ENCODE measurements around the gene ALDH1L1. TPM values are rescaled to one million over a fixed set of nuclear protein-coding genes. Genes with fewer than 3 reads are reported as not detected.

ALDH1L1 gene
- polyA plus RNA-seq, 2 donors = 3.6 to 5.0 TPM

DNA sequence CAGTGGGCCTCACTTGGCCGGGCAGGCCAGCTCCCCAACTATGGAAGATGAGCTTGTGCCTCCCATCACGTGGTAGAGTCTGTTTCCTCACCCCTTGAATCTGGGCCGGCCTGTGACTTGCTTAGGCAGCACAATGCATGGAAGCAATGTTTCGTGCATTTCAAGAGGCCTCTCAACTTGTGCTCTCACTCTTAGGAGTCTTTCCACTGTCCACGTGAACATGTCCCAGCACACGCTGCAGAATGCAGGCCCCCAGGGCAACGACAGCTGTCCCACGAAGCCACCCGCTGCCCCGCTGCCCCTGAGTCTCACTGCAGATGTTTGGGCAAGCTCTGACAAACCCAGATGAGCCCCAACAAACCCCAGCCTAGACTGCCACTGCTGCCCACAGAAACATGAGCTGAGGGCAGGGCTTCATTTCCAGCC, 69.2 kb downstream of the ALDH1L1 start:
- 67 to 75% methylated on average over 10 of the region's 10 CpGs for WGBS, 2 donors
- Histone ChIP-seq H3K4me3 (ENCODE audit: low read depth in 1 of 2, low read length in 2 of 2) (no peak overlapping the region), H3K27ac (ENCODE audit: low read depth in 2 of 2, low read length in 1 of 2) (no peak overlapping the region), H3K9me3 (ENCODE audit: control insufficient read depth in 2 of 2, insufficient read depth in 1 of 2, low read depth in 1 of 2, low read length in 1 of 2) (no peaks in the 10 kb centered on the region), H3K4me1 (ENCODE audit: control insufficient read depth in 2 of 2, insufficient read depth in 2 of 2, low read length in 1 of 2) (no peaks in the 10 kb centered on the region), H3K36me3 (ENCODE audit: control insufficient read depth in 2 of 2, insufficient read depth in 2 of 2, low read length in 1 of 2) (no peaks in the 10 kb centered on the region), H3K27me3 (ENCODE audit: control insufficient read depth in 1 of 2, insufficient read depth in 2 of 2, low read length in 2 of 2) (no peaks in the 10 kb centered on the region)

DNA sequence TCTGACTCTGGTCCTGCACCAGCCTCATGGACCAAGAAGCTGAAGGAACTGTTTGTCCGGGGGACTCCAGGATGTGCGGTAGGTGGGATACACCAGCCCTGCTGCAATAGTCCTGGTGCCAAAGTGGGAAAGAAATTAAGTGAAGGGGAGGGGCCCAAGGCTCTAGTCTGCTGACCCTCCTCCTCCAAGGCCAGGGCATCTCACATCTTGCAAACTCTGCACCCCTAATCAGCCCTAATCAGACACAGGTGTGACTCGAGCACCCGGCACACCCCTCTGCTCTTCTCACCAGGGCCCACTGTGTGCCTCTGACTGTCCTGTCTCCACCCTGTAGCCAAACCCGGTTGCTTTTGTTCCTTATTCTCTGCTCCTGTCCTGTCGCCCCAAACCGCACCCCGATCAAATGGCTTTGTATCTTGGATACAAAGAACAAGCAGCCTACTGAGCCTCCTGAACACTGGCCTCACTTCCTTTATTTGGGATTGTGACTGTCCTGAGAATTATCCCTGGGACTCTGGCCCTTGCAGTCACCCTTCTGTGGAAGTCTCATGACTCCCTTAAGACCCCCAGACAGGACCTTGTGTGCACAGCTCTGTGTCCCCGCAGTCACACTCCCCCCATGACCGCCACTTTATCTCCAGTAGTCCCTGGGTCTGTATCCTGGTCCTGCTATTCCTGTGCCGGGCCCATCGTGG, 69.8 kb downstream of the ALDH1L1 start:
- no peak overlapping the region for H3K27ac ChIP-seq (ENCODE audit: low read depth in 2 of 2, low read length in 1 of 2)
- H3K27me3 ChIP-seq (ENCODE audit: control insufficient read depth in 1 of 2, insufficient read depth in 2 of 2, low read length in 2 of 2) = no peaks in the 10 kb centered on the region
- H3K36me3 ChIP-seq (ENCODE audit: control insufficient read depth in 2 of 2, insufficient read depth in 2 of 2, low read length in 1 of 2) = no peaks in the 10 kb centered on the region
- 86 to 90% methylated on average over 12 of the region's 12 CpGs for WGBS, 2 donors
- no peak overlapping the region for H3K4me3 ChIP-seq (ENCODE audit: low read depth in 1 of 2, low read length in 2 of 2)
- no peaks in the 10 kb centered on the region for H3K4me1 ChIP-seq (ENCODE audit: control insufficient read depth in 2 of 2, insufficient read depth in 2 of 2, low read length in 1 of 2)
- no peaks in the 10 kb centered on the region for H3K9me3 ChIP-seq (ENCODE audit: control insufficient read depth in 2 of 2, insufficient read depth in 1 of 2, low read depth in 1 of 2, low read length in 1 of 2)

DNA sequence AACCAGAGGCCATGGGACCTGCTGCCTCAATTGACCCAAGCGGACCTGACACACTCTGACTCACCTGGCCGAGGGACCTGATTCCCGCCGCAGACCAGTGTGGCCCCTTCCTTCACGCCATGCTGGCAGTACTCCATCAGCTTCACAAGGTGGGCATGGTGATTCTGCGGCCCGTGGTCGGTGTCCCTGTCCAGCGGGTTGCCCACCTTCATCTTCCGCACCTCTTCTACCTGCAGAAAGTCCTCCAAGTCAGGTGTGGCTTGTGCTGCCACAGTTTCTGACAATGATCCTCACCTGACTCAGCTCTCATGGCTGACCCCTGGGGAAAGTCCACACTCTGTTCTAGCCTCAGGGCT, 70.5 kb downstream of the ALDH1L1 start:
- Histone ChIP-seq H3K27ac (ENCODE audit: low read depth in 2 of 2, low read length in 1 of 2) (no peak overlapping the region), H3K4me3 (ENCODE audit: low read depth in 1 of 2, low read length in 2 of 2) (no peak overlapping the region), H3K27me3 (ENCODE audit: control insufficient read depth in 1 of 2, insufficient read depth in 2 of 2, low read length in 2 of 2) (no peaks in the 10 kb centered on the region), H3K9me3 (ENCODE audit: control insufficient read depth in 2 of 2, insufficient read depth in 1 of 2, low read depth in 1 of 2, low read length in 1 of 2) (no peaks in the 10 kb centered on the region), H3K4me1 (ENCODE audit: control insufficient read depth in 2 of 2, insufficient read depth in 2 of 2, low read length in 1 of 2) (no peaks in the 10 kb centered on the region), H3K36me3 (ENCODE audit: control insufficient read depth in 2 of 2, insufficient read depth in 2 of 2, low read length in 1 of 2) (no peaks in the 10 kb centered on the region)
- 94 to 98% methylated on average over 10 of the region's 10 CpGs for WGBS, 2 donors

DNA sequence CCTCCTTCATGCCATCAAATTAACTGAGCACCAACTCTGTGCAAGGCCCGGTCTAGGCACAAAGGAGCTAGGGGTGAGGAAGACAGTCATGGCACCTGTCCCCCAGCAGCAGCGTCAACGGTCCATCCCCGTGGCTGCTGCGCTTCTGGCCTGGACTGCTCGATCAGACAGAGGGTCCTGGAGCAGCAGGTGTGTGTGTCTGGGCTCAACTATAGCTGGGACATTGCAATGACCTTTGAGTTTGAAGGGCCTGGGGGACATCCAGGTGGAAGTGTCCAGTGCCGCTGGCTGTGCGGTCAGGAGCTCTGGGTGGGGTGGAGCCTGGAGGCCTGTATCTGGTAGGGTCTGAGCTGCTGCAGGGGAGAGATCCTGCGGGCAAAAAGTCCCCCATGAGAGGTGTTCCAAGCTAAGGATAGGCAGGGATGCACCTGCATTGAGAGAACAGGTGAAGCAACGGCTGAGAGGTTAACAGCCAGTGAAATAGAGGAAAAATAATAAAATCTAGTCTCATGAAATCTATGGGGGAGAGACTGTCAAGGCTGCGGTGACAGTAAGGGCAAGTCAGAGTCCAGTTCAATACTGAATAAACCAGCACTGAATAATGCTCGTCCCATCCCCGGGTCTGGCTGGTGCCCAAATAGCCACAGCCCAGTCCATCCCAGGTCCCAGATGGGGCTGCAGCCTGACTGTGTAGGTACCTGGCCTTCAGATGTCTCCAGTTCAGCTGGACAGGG, 71.1 kb downstream of the ALDH1L1 start:
- Histone ChIP-seq H3K36me3 (ENCODE audit: control insufficient read depth in 2 of 2, insufficient read depth in 2 of 2, low read length in 1 of 2) (no peaks in the 10 kb centered on the region), H3K27ac (ENCODE audit: low read depth in 2 of 2, low read length in 1 of 2) (no peak overlapping the region), H3K27me3 (ENCODE audit: control insufficient read depth in 1 of 2, insufficient read depth in 2 of 2, low read length in 2 of 2) (no peaks in the 10 kb centered on the region), H3K4me1 (ENCODE audit: control insufficient read depth in 2 of 2, insufficient read depth in 2 of 2, low read length in 1 of 2) (peaks cover 0 to 2% of the 10 kb centered on the region in 2 donors), H3K9me3 (ENCODE audit: control insufficient read depth in 2 of 2, insufficient read depth in 1 of 2, low read depth in 1 of 2, low read length in 1 of 2) (no peaks in the 10 kb centered on the region), H3K4me3 (ENCODE audit: low read depth in 1 of 2, low read length in 2 of 2) (no peak overlapping the region)
- WGBS, 2 donors = 88 to 90% methylated on average over 13 of the region's 13 CpGs

DNA sequence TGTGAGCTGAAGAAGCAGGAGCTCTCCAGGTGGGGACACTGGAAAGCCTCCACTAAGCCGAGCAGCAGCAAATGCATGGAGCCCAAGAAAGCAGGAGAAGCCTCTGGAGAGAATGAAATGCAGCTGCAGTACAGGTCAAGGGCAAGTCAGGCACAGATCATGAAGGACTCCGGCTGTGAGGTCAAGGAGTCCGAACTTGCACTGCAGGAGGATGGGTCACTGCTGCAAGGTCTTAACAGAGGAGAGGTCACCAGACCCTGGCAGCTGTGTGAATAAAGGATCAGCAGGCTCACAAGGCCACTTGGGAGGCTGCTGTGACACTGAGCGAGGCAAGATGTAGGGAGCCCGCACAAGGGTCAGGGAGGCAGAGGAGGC, 71.7 kb downstream of the ALDH1L1 start:
- Histone ChIP-seq H3K9me3 (ENCODE audit: control insufficient read depth in 2 of 2, insufficient read depth in 1 of 2, low read depth in 1 of 2, low read length in 1 of 2) (no peaks in the 10 kb centered on the region), H3K4me1 (ENCODE audit: control insufficient read depth in 2 of 2, insufficient read depth in 2 of 2, low read length in 1 of 2) (peaks cover 0 to 3% of the 10 kb centered on the region in 2 donors), H3K27ac (ENCODE audit: low read depth in 2 of 2, low read length in 1 of 2) (no peak overlapping the region), H3K27me3 (ENCODE audit: control insufficient read depth in 1 of 2, insufficient read depth in 2 of 2, low read length in 2 of 2) (no peaks in the 10 kb centered on the region), H3K4me3 (ENCODE audit: low read depth in 1 of 2, low read length in 2 of 2) (no peak overlapping the region), H3K36me3 (ENCODE audit: control insufficient read depth in 2 of 2, insufficient read depth in 2 of 2, low read length in 1 of 2) (no peaks in the 10 kb centered on the region)
- 84 to 93% methylated on average over 5 of the region's 5 CpGs for WGBS, 2 donors

DNA sequence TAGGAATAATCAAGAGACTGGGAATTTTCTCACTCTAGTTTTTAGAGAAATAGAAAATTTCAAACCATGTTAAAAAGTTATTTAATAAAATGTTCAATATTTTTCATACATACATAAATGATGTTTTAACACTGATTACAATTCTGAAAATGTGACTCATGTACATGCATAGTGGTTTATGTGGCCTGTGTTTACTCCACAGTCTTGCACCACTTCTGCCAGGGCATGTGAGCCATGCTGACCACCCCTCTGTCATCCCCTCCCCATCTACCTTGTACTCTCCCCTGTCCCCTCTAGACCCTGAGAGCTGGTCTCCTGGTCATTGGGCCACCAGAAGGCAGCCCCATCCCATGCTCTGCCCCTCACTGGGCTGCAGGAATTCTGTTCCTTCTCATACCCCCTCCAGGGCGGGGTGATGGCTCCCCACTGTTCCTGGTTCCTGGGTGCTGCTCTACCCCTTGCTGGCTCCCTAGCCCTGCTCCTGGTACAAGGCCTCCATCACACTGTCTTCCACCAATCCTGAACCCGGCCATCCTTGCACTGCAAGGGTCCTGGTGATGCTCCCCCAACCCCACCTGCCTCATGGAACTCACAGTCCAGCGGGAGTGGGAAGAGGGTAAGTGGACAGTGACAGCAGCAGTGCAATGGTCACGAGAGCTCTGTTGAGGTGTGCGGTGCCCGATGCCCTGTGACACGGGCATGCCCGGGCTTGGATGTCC, 72.3 kb downstream of the ALDH1L1 start:
- H3K36me3 ChIP-seq (ENCODE audit: control insufficient read depth in 2 of 2, insufficient read depth in 2 of 2, low read length in 1 of 2) = no peaks in the 10 kb centered on the region

DNA sequence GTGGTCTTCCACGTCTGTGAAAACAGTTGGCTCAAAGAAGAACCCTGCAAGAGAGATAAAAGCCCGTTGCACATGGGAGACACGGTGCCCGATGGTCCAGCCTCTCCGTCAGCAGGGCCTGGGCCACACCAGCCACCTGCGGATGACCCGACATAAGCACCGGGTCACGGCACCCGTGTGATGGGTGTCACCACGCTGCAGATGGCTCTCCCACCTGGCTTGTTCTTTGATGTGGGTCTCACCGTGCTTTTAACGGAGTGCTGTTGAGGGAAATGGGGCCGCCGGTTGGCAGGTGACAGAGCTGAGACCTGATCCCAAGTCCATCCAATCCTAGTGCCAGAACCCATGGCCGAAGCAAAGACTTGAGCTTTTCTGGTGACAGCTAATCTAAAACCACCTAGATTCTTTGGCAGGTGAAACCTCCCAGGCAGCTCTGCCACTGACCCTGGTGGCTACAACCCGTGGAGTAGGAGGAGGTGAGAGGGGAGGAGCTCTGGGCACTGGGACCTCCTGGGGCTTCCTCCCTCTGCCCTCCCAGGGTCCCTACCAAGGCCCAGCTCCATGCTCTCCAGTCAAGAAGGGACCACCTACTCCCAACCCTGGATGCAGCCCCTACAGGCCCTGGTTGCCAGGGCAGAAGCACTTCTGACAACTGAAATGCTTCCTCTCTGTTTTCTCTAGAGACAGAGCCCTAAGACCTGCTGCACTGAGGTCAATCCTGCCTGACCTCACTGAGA, 73.0 kb downstream of the ALDH1L1 start:
- H3K27ac ChIP-seq (ENCODE audit: low read depth in 2 of 2, low read length in 1 of 2) = no peak overlapping the region
- no peaks in the 10 kb centered on the region for H3K36me3 ChIP-seq (ENCODE audit: control insufficient read depth in 2 of 2, insufficient read depth in 2 of 2, low read length in 1 of 2)
- no peaks in the 10 kb centered on the region for H3K9me3 ChIP-seq (ENCODE audit: control insufficient read depth in 2 of 2, insufficient read depth in 1 of 2, low read depth in 1 of 2, low read length in 1 of 2)
- WGBS, 2 donors = 83 to 90% methylated on average over 17 of the region's 17 CpGs
- H3K4me1 ChIP-seq (ENCODE audit: control insufficient read depth in 2 of 2, insufficient read depth in 2 of 2, low read length in 1 of 2) = peaks cover 3 to 5% of the 10 kb centered on the region in 2 donors
- no peaks in the 10 kb centered on the region for H3K27me3 ChIP-seq (ENCODE audit: control insufficient read depth in 1 of 2, insufficient read depth in 2 of 2, low read length in 2 of 2)
- H3K4me3 ChIP-seq (ENCODE audit: low read depth in 1 of 2, low read length in 2 of 2) = no peak overlapping the region

More for the DNA sequence above, 72.3 kb downstream of the ALDH1L1 start:
- no peaks in the 10 kb centered on the region for H3K27me3 ChIP-seq (ENCODE audit: control insufficient read depth in 1 of 2, insufficient read depth in 2 of 2, low read length in 2 of 2)
- H3K4me1 ChIP-seq (ENCODE audit: control insufficient read depth in 2 of 2, insufficient read depth in 2 of 2, low read length in 1 of 2) = peaks cover 0 to 3% of the 10 kb centered on the region in 2 donors
- no peak overlapping the region for H3K4me3 ChIP-seq (ENCODE audit: low read depth in 1 of 2, low read length in 2 of 2)
- no peaks in the 10 kb centered on the region for H3K9me3 ChIP-seq (ENCODE audit: control insufficient read depth in 2 of 2, insufficient read depth in 1 of 2, low read depth in 1 of 2, low read length in 1 of 2)
- H3K27ac ChIP-seq (ENCODE audit: low read depth in 2 of 2, low read length in 1 of 2) = no peak overlapping the region
- WGBS, 2 donors = 88 to 90% methylated on average over 8 of the region's 8 CpGs

DNA sequence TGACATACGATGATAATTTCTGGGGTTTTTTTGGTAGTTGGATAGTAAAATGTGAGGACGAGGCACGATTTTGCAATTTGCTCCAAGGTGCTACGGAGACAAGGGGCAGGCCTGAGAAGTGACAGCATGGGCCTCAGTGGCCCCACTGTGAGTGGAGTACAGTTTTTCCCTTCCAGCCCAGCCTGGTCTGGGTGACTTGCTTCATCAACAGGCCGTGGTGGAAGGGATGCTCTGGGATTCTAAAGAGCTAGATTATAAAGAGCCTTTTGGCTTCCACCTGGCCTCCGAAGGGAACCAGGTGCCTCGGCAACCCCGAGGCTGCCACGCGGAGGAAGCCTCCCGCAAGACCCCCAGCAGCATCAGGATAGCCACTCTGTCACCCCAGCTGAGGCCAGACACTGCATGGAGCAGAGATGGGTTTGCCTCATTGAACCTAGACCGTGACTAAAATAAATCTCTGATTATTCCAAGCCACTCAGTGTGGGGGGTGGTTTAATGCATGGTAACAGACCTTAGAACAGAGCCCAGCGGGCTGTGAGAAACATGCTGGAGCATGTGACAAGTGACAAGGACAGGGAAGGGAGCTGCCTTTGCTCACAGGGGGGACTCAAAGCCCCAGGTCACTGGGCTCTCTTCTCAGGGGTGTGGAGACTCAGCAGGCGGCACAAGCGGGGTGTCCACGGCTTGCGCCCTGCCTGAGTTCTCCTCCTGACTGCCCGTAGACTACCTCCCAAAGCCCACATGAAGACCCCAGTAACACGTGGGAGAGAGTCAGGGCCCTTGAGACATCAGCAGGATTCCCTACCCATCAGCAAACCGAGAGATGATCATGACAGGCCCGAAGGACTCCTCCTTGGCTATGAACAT, 73.8 kb downstream of the ALDH1L1 start:
- H3K4me3 ChIP-seq (ENCODE audit: low read depth in 1 of 2, low read length in 2 of 2) = no peak overlapping the region
- no peaks in the 10 kb centered on the region for H3K27me3 ChIP-seq (ENCODE audit: control insufficient read depth in 1 of 2, insufficient read depth in 2 of 2, low read length in 2 of 2)
- H3K36me3 ChIP-seq (ENCODE audit: control insufficient read depth in 2 of 2, insufficient read depth in 2 of 2, low read length in 1 of 2) = no peaks in the 10 kb centered on the region
- no peak overlapping the region for H3K27ac ChIP-seq (ENCODE audit: low read depth in 2 of 2, low read length in 1 of 2)
- H3K4me1 ChIP-seq (ENCODE audit: control insufficient read depth in 2 of 2, insufficient read depth in 2 of 2, low read length in 1 of 2) = peaks cover 3 to 5% of the 10 kb centered on the region in 2 donors
- H3K9me3 ChIP-seq (ENCODE audit: control insufficient read depth in 2 of 2, insufficient read depth in 1 of 2, low read depth in 1 of 2, low read length in 1 of 2) = no peaks in the 10 kb centered on the region
- 90 to 93% methylated on average over 21 of the region's 21 CpGs for WGBS, 2 donors
